B cell (primary cell): Measurements from ENCODE around the gene GALR3. TPM values are rescaled to one million over a fixed set of nuclear protein-coding genes. Genes with fewer than 3 reads are reported as not detected.

Source experiments
- ATAC-seq: fragments of 200-7000 bp; cut with Tn5 transposase; one replicate; pipeline ENCODE4 v1.10.0; 2021; ENCODE audit warnings: low read depth, mild to moderate bottlenecking, moderate number of reproducible peaks, moderate library complexity
- CTCF ChIA-PET: fragments of 350-600 bp; sonication (Branson Sonifier 250); formaldehyde crosslinking; loops from one replicate; lab custom pipeline; 2021; ENCODE audit warnings: antibody characterized with exemption, inconsistent platforms; lab: Charles Lee
- POLR2A ChIA-PET: fragments of 350-600 bp; sonication (Branson Sonifier 250); formaldehyde crosslinking; loops from one replicate; lab custom pipeline; 2021; ENCODE audit warnings: antibody characterized with exemption; lab: Charles Lee
- DNase-seq: peaks from one replicate; pipeline ENCODE4 v3.0.0; 2013
- H2AFZ ChIP-seq: 2 replicates; pipeline ENCODE4 v1.6.1; 2012; ENCODE audit warnings: mild to moderate bottlenecking, low read depth, low read length; ENCODE audit not compliant: insufficient read depth, poor library complexity, severe bottlenecking
- H3K27ac ChIP-seq, 2 donors: 1 replicate in 1 of 2; 2 replicates in 1 of 2; pipeline ENCODE4 v1.5.1; 2012 to 2013; ENCODE audit warnings: low read length in 2 of 2, mild to moderate bottlenecking in 2 of 2, moderate library complexity in 1 of 2
- H3K27me3 ChIP-seq, 4 experiments: fragments of 200-600 bp in 1 of 4; sonication (generic) in 1 of 4; replicated peaks in 1 of 4; 1 replicate in 2 of 4; 2 replicates in 2 of 4; pipeline versions ENCODE4 v1.6.1 to v1.7.0; 2013 to 2016; ENCODE audit warnings: low read length in 3 of 4, mild to moderate bottlenecking in 2 of 4, mixed read lengths in 1 of 4, moderate library complexity in 1 of 4; ENCODE audit not compliant: insufficient read depth in 4 of 4, control insufficient read depth in 3 of 4; ENCODE audit errors: control extremely low read depth in 1 of 4
- H3K36me3 ChIP-seq, 2 experiments: replicated peaks in 1 of 2; 1 replicate in 1 of 2; 2 replicates in 1 of 2; pipeline versions ENCODE4 v1.6.1 to v1.7.1; 2013; ENCODE audit warnings: low read length in 1 of 2; ENCODE audit not compliant: insufficient read depth in 2 of 2, control insufficient read depth in 1 of 2; ENCODE audit errors: control extremely low read depth in 1 of 2, extremely low read depth in 1 of 2
- H3K4me1 ChIP-seq, 2 donors: fragments of 200-600 bp in 1 of 2; sonication (generic) in 1 of 2; 1 replicate in 1 of 2; 2 replicates in 1 of 2; pipeline versions ENCODE4 v1.5.1 to v1.6.1; 2013 to 2017; ENCODE audit warnings: low read length in 2 of 2; ENCODE audit not compliant: control insufficient read depth in 2 of 2, insufficient read depth in 2 of 2
- H3K4me2 ChIP-seq: replicated peaks from 2 replicates; pipeline ENCODE3; 2012; ENCODE audit warnings: mild to moderate bottlenecking, low read depth, low read length; ENCODE audit not compliant: poor library complexity, severe bottlenecking
- H3K4me3 ChIP-seq, 5 experiments: fragments of 200-600 bp in 1 of 5; sonication (generic) in 1 of 5; 1 replicate in 3 of 5; 2 replicates in 2 of 5; pipeline versions ENCODE4 v1.5.1 to v1.7.0; 2011 to 2016; ENCODE audit warnings: low read length in 4 of 5, mild to moderate bottlenecking in 4 of 5, low read depth in 2 of 5, control low read depth in 1 of 5, moderate library complexity in 1 of 5; ENCODE audit not compliant: insufficient read depth in 1 of 5; ENCODE audit errors: control extremely low read depth in 1 of 5, extremely low read depth in 1 of 5
- H3K79me2 ChIP-seq: fragments of 200-600 bp; sonication (generic); one replicate; pipeline ENCODE4 v1.6.0; 2016; ENCODE audit warnings: low read length; ENCODE audit not compliant: control insufficient read depth, insufficient read depth
- H3K9ac ChIP-seq: fragments of 200-600 bp; sonication (generic); 2 replicates; pipeline ENCODE4 v1.6.1; 2017; ENCODE audit warnings: mild to moderate bottlenecking, low read length, moderate library complexity
- H3K9me3 ChIP-seq, 3 donors: one replicate each; pipeline versions ENCODE4 v1.6.1 to v1.7.1; 2013; ENCODE audit warnings: low read length in 2 of 3; ENCODE audit not compliant: control insufficient read depth in 2 of 3, insufficient read depth in 1 of 3; ENCODE audit errors: control extremely low read depth in 1 of 3
- H4K20me1 ChIP-seq: 2 replicates; pipeline ENCODE4 v1.6.0; 2012; ENCODE audit warnings: mild to moderate bottlenecking, low read length; ENCODE audit not compliant: insufficient read depth, control insufficient read depth, poor library complexity, severe bottlenecking
- H3K27ac Mint-ChIP-seq: one replicate; pipeline ENCODE4 v1.8.0; 2021; ENCODE audit warnings: mixed read lengths
- H3K27me3 Mint-ChIP-seq: one replicate; pipeline ENCODE4 v1.8.0; 2021; ENCODE audit warnings: mixed read lengths
- H3K4me1 Mint-ChIP-seq: one replicate; pipeline ENCODE4 v1.8.0; 2021; ENCODE audit warnings: mixed read lengths
- H3K4me3 Mint-ChIP-seq: one replicate; pipeline ENCODE4 v1.8.0; 2021; ENCODE audit warnings: mixed read lengths
- H3K9me3 Mint-ChIP-seq: one replicate; pipeline ENCODE4 v1.8.0; 2022; ENCODE audit warnings: mixed read lengths; ENCODE audit not compliant: insufficient read depth
- CTCF ChIP-seq: fragments of 200-600 bp; IDR thresholded peaks from one replicate; pipeline ENCODE4 v1.8.0; 2022; ENCODE audit warnings: antibody characterized with exemption, mild to moderate bottlenecking
- EZH2 ChIP-seq: IDR thresholded peaks from 2 replicates; pipeline ENCODE4 v1.6.1; 2012; ENCODE audit warnings: borderline replicate concordance, low read depth, mild to moderate bottlenecking, moderate library complexity, low read length; ENCODE audit not compliant: insufficient read depth, poor library complexity, severe bottlenecking
- WGBS: methylation state at CpG from one replicate; pipeline ENCODE4 v1.1.5; 2013; ENCODE audit warnings: missing lambda C conversion rate; ENCODE audit not compliant: insufficient coverage; 5-methylcytosine and 5-hydroxymethylcytosine counted together
- intact Hi-C: fragments of 100-400 bp; cut with micrococcal nuclease; formaldehyde crosslinking; loops from one replicate; pipeline ENCODE4 v1.10.0; 2022
- polyA plus RNA-seq: library from polyadenylated mRNA; depleted of rRNA; stranded (reverse); fragments of >200 nt; gene quantifications from 2 replicates; pipeline ENCODE4 v1.2.3, GENCODE V29; 2012
- total RNA-seq, 2 donors: library from RNA; stranded (reverse); fragments of 120-200 nt in 1 of 2; gene quantifications; 1 replicate in 1 of 2; 2 replicates in 1 of 2; pipeline versions ENCODE4 v1.2.3 to v1.2.4, GENCODE V29; 2013 to 2022

GALR3 gene
- total and polyA plus RNA-seq, 2 donors (not counting 1 experiment from before 2014, with no cell fraction given) = not detected

GRCh38 chr22:37862570-37863325 lies 39.6 kb downstream of the GALR3 start:
- Histone ChIP-seq H3K27ac (no peak overlapping the region), H3K4me2 (no peak overlapping the region), H3K36me3 (peaks cover 11 to 77% of the 10 kb centered on the region in 2 experiments), H3K9ac (no peak overlapping the region), H3K27me3 (no peaks in the 10 kb centered on the region), H3K79me2 (peaks cover 42% of the 10 kb centered on the region), H3K9me3 (no peaks in the 10 kb centered on the region), H4K20me1 (peaks cover 53% of the 10 kb centered on the region), H3K4me3 (no peak overlapping the region), H2AFZ (no peak overlapping the region), H3K4me1 (no peaks in the 10 kb centered on the region)
- Mint-ChIP-seq H3K4me3 (no peak overlapping the region), H3K4me1 (no peaks in the 10 kb centered on the region), H3K27me3 (no peaks in the 10 kb centered on the region), H3K27ac (no peak overlapping the region), H3K9me3 (no peaks in the 10 kb centered on the region)
- intact Hi-C loops = loop anchor here (1.0 to 2.0 kb wide), 5 partner anchors 14 to 324 kb away; partner anchors contain the start of gene EIF3L
- ChIA-PET POLR2A (interaction anchor here (0.5 to 0.8 kb wide), 3 partner anchors 44 to 255 kb away, joined by 3 to 4 read pairs (median 3); no protein-coding TSS in a partner anchor), CTCF (interaction anchor here (0.7 to 4.8 kb wide), 46 partner anchors 9 to 324 kb away, joined by 3 to 177 read pairs (median 6); partner anchors contain the start of genes ANKRD54, C22orf23, GCAT and GGA1)
- WGBS = 93% methylated on average over 3 of the region's 7 CpGs
- no peak for ATAC-seq
- DNase-seq = no peak
- TF ChIP-seq CTCF (no peak), EZH2 (no peak)

GRCh38 chr22:37865510-37865909 lies 42.3 kb downstream of the GALR3 start:
- TF ChIP-seq CTCF = no peak
- TF ChIP-seq EZH2 = no peak
- H3K4me3 ChIP-seq = no peak overlapping the region
- WGBS = 94% methylated on average over 3 of the region's 6 CpGs
- H3K36me3 ChIP-seq = peaks cover 19 to 81% of the 10 kb centered on the region in 2 experiments
- POLR2A ChIA-PET = interaction anchor here (0.7 kb wide), 1 partner anchor 47 kb away, joined by 3 read pairs; no protein-coding TSS in a partner anchor
- H3K79me2 ChIP-seq = peaks cover 52% of the 10 kb centered on the region
- Mint-ChIP-seq H3K4me1 (no peaks in the 10 kb centered on the region), H3K27ac (no peak overlapping the region), H3K27me3 (no peaks in the 10 kb centered on the region), H3K9me3 (no peaks in the 10 kb centered on the region), H3K4me3 (no peak overlapping the region)
- no peaks in the 10 kb centered on the region for H3K4me1 ChIP-seq
- peaks cover 64% of the 10 kb centered on the region for H4K20me1 ChIP-seq
- H3K9ac ChIP-seq = no peak overlapping the region
- DNase-seq (no peak), ATAC-seq (no peak)
- intact Hi-C loops = no loop called here
- H2AFZ ChIP-seq = no peak overlapping the region
- H3K27ac ChIP-seq = no peak overlapping the region
- H3K4me2 ChIP-seq = no peak overlapping the region
- CTCF ChIA-PET = interaction anchor here (0.6 to 4.8 kb wide), 3 partner anchors 12 to 47 kb away, joined by 3 to 177 read pairs (median 27); no protein-coding TSS in a partner anchor
- no peaks in the 10 kb centered on the region for H3K9me3 ChIP-seq
- H3K27me3 ChIP-seq = no peaks in the 10 kb centered on the region
